Esophagus muscularis mucosa (tissue), 3 donors: ENCODE data around the gene MAT2B.

Source experiments
- POLR2A ChIP-seq: fragments of 450-650 bp; IDR thresholded peaks from one replicate; pipeline ENCODE4 v1.6.1; 2017; ENCODE audit warnings: antibody characterized with exemption, moderate library complexity, mild to moderate bottlenecking, low read depth
- POLR2AphosphoS5 ChIP-seq, 2 donors: sonication (generic); formaldehyde crosslinking; IDR thresholded peaks; one replicate each; pipeline ENCODE4 v1.6.1; 2017; ENCODE audit warnings: antibody characterized with exemption in 2 of 2
- TF ChIP-seq, protein P1 (sequence below), 3 experiments: fragments of 200-600 bp in 2 of 3; fragments of 450-650 bp in 1 of 3; sonication (generic) in 2 of 3; IDR thresholded peaks; one replicate each; pipeline ENCODE4 v1.5.1; 2017 to 2019; ENCODE audit warnings: antibody characterized with exemption in 3 of 3, mild to moderate bottlenecking in 2 of 3, moderate library complexity in 1 of 3

DNA sequence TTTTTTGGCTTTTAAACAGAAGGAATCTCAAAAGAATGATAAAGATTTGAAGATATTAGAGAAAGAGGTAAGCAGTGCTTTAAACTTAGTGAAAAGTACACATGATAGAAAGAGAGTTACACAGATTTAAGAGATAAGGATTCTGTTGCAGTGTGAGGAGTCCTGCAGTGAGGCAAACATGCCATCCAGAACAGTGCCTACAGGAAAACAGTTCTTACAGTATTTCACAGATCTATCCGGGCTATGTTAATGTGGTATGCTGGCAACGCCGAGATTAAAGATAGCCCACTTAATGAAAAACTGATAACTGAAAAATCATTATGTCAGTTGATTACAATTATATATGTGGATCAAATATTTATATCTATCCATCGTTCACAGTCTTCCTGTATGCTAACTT lies 37.7 kb upstream of the MAT2B start:
- TF ChIP-seq, protein P1, sequence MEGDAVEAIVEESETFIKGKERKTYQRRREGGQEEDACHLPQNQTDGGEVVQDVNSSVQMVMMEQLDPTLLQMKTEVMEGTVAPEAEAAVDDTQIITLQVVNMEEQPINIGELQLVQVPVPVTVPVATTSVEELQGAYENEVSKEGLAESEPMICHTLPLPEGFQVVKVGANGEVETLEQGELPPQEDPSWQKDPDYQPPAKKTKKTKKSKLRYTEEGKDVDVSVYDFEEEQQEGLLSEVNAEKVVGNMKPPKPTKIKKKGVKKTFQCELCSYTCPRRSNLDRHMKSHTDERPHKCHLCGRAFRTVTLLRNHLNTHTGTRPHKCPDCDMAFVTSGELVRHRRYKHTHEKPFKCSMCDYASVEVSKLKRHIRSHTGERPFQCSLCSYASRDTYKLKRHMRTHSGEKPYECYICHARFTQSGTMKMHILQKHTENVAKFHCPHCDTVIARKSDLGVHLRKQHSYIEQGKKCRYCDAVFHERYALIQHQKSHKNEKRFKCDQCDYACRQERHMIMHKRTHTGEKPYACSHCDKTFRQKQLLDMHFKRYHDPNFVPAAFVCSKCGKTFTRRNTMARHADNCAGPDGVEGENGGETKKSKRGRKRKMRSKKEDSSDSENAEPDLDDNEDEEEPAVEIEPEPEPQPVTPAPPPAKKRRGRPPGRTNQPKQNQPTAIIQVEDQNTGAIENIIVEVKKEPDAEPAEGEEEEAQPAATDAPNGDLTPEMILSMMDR (IDR thresholded peaks at IDR 0.05), result no peak
- TF ChIP-seq POLR2A, result no peak
- TF ChIP-seq POLR2AphosphoS5 (IDR thresholded peaks at IDR 0.05), result no peak
